PC-9 (cell line): ENCODE data around the gene EPHA3. TPM values are rescaled to one million over a fixed set of nuclear protein-coding genes. Genes with fewer than 3 reads are reported as not detected.

Source experiments
- BruUV-seq: library from RNA; stranded (reverse); fragments of 400-500 nt; replicated peaks from 2 replicates; lab custom pipeline; 2021; lab: Mats Ljungman, UMichigan
- CTCF ChIA-PET: fragments of 300-600 bp; sonication (Branson Sonifier 250); formaldehyde crosslinking; loops from one replicate; lab custom pipeline; 2022; ENCODE audit warnings: antibody characterized with exemption; lab: Charles Lee
- POLR2A ChIA-PET: fragments of 300-600 bp; sonication (Branson Sonifier 250); formaldehyde crosslinking; loops from one replicate; lab custom pipeline; 2022; ENCODE audit warnings: antibody characterized with exemption; ENCODE audit not compliant: unreplicated experiment; lab: Charles Lee
- DNase-seq, 2 experiments: peaks; one replicate each; pipeline versions ENCODE4 v3.0.0 to v3.0.0-alpha.2; 2015 to 2022; ENCODE audit warnings: mixed read lengths in 1 of 2
- H2AFZ ChIP-seq: fragments of 200-600 bp; sonication (generic); 2 replicates; pipeline ENCODE4 v1.8.1; 2017; ENCODE audit warnings: antibody characterized with exemption
- H3F3A ChIP-seq: fragments of 200-600 bp; sonication (generic); 2 replicates; pipeline ENCODE4 v1.8.1; 2017; ENCODE audit warnings: antibody characterized with exemption, mild to moderate bottlenecking, low read depth; ENCODE audit not compliant: insufficient read depth
- H3K27ac ChIP-seq: fragments of 200-600 bp; sonication (generic); 2 replicates; pipeline ENCODE4 v1.6.1; 2016; ENCODE audit warnings: mixed run types
- H3K27me3 ChIP-seq: fragments of 200-600 bp; sonication (generic); 2 replicates; pipeline ENCODE4 v1.6.1; 2016; ENCODE audit warnings: low read depth, mixed run types; ENCODE audit not compliant: insufficient read depth
- H3K36me3 ChIP-seq: fragments of 200-600 bp; sonication (generic); 2 replicates; pipeline ENCODE4 v1.6.1; 2016; ENCODE audit warnings: low read depth, mixed run types
- H3K4me1 ChIP-seq: fragments of 200-600 bp; sonication (generic); replicated peaks from 2 replicates; pipeline ENCODE4 v1.6.1; 2016; ENCODE audit warnings: mixed run types; ENCODE audit not compliant: insufficient read depth
- H3K4me2 ChIP-seq: fragments of 200-600 bp; sonication (generic); 2 replicates; pipeline ENCODE4 v1.6.1; 2017; ENCODE audit warnings: mixed run types
- H3K4me3 ChIP-seq: fragments of 200-600 bp; sonication (generic); 2 replicates; pipeline ENCODE4 v1.6.1; 2016; ENCODE audit warnings: mixed run types
- H3K79me2 ChIP-seq: fragments of 200-600 bp; sonication (generic); 2 replicates; pipeline ENCODE4 v1.6.1; 2017; ENCODE audit warnings: low read depth, mixed run types
- H3K9me2 ChIP-seq: fragments of 200-600 bp; sonication (generic); 2 replicates; pipeline ENCODE4 v1.8.1; 2017; ENCODE audit warnings: mild to moderate bottlenecking; ENCODE audit not compliant: insufficient read depth
- H3K9me3 ChIP-seq: fragments of 200-600 bp; sonication (generic); 2 replicates; pipeline ENCODE4 v1.8.1; 2016; ENCODE audit warnings: low read depth; ENCODE audit not compliant: insufficient read depth
- H4K20me1 ChIP-seq: fragments of 200-600 bp; sonication (generic); 2 replicates; pipeline ENCODE4 v1.8.1; 2017; ENCODE audit not compliant: insufficient read depth
- CTCF ChIP-seq: fragments of 200-600 bp; sonication (generic); conservative IDR thresholded peaks from 2 replicates; pipeline ENCODE4 v1.6.1; 2017; ENCODE audit warnings: mixed run types, antibody characterized with exemption, mild to moderate bottlenecking, moderate library complexity
- EZH2 ChIP-seq: fragments of 200-600 bp; sonication (generic); IDR thresholded peaks from 2 replicates; pipeline ENCODE4 v1.8.0; 2017; ENCODE audit warnings: antibody characterized with exemption, low read depth
- intact Hi-C: fragments of 100-400 bp; cut with micrococcal nuclease; formaldehyde crosslinking; loops from one replicate; pipeline ENCODE4 v1.10.0; 2022; ENCODE audit not compliant: unreplicated experiment
- total RNA-seq: library from RNA; stranded (reverse); gene quantifications from 2 replicates; pipeline ENCODE4 v1.2.3, GENCODE V29; 2021

The EPHA3 gene
- total RNA-seq, 1 experiment from 2014 or later: not detected

GRCh38 chr3:89245612-89246011 is 138.2 kb downstream of the EPHA3 start:
- CTCF ChIA-PET: no interaction called here
- POLR2A ChIA-PET: no interaction called here
- BruUV-seq: no TSS peak

GRCh38 chr3:89246326-89246725 is 138.9 kb downstream of the EPHA3 start:
- ChIA-PET CTCF (no interaction called here), POLR2A (interaction anchor here (0.8 kb wide), 1 partner anchor 22 kb away, joined by 8 read pairs; no protein-coding TSS in a partner anchor)
- Histone ChIP-seq H3K79me2 (no peaks in the 10 kb centered on the region), H3K9me2 (no peaks in the 10 kb centered on the region), H3K4me1 (no peaks in the 10 kb centered on the region), H4K20me1 (no peaks in the 10 kb centered on the region), H3K4me2 (no peak overlapping the region), H3K36me3 (no peaks in the 10 kb centered on the region), H3F3A (no peaks in the 10 kb centered on the region), H3K4me3 (no peak overlapping the region), H3K9me3 (no peaks in the 10 kb centered on the region), H2AFZ (no peak overlapping the region), H3K27ac (no peak overlapping the region), H3K27me3 (no peaks in the 10 kb centered on the region)
- DNase-seq: no peak
- TF ChIP-seq CTCF (no peak), EZH2 (no peak)
- no TSS peak for BruUV-seq
- intact Hi-C loops: no loop called here

More at GRCh38 chr3:89245612-89246011, 138.2 kb downstream of the EPHA3 start:
- Histone ChIP-seq H3K27me3 (no peaks in the 10 kb centered on the region), H3K36me3 (no peaks in the 10 kb centered on the region), H2AFZ (no peak overlapping the region), H3K4me1 (no peaks in the 10 kb centered on the region), H3K9me3 (no peaks in the 10 kb centered on the region), H4K20me1 (no peaks in the 10 kb centered on the region), H3K9me2 (no peaks in the 10 kb centered on the region), H3K4me2 (no peak overlapping the region), H3K79me2 (no peaks in the 10 kb centered on the region), H3K4me3 (no peak overlapping the region), H3F3A (no peaks in the 10 kb centered on the region), H3K27ac (no peak overlapping the region)
- TF ChIP-seq CTCF (no peak), EZH2 (no peak)
- intact Hi-C loops: no loop called here
- no peak for DNase-seq

GRCh38 chr3:89250742-89251141 is 143.3 kb downstream of the EPHA3 start:
- Histone ChIP-seq H3K27me3 (no peaks in the 10 kb centered on the region), H3F3A (no peaks in the 10 kb centered on the region), H3K9me3 (no peaks in the 10 kb centered on the region), H3K4me2 (no peak overlapping the region), H2AFZ (0 out of 2 replicates have a peak overlapping the region, but pooled peaks have one; percentile 8), H3K27ac (no peak overlapping the region), H3K79me2 (no peaks in the 10 kb centered on the region), H3K4me1 (no peaks in the 10 kb centered on the region), H3K4me3 (no peak overlapping the region), H3K9me2 (no peaks in the 10 kb centered on the region), H4K20me1 (no peaks in the 10 kb centered on the region), H3K36me3 (no peaks in the 10 kb centered on the region)
- POLR2A ChIA-PET: no interaction called here
- CTCF ChIA-PET: no interaction called here
- intact Hi-C loops: no loop called here
- no peak for DNase-seq
- no TSS peak for BruUV-seq
- TF ChIP-seq CTCF (no peak), EZH2 (no peak)
